Epithelial cell of proximal tubule (primary cell): ENCODE results near the gene MEI1. TPM values are rescaled to one million over a fixed set of nuclear protein-coding genes. Genes with fewer than 3 reads are reported as not detected.
"Not testable (repeated sequence)": the region's sequence is repeated elsewhere in the genome, so short reads cannot be mapped to it uniquely, and the experiment has no call there.

Experiments
- DNase-seq: peaks from one replicate; pipeline ENCODE4 v3.0.0-alpha.2; 2011; ENCODE audit warnings: low read depth
- H3K4me3 ChIP-seq: 2 replicates; pipeline ENCODE4 v1.5.1; 2011; ENCODE audit warnings: low read depth, mild to moderate bottlenecking, low read length
- total RNA-seq: library from RNA; depleted of rRNA; stranded (reverse); fragments of >200 nt; gene quantifications from 2 replicates; pipeline ENCODE4 v1.2.3, GENCODE V29; 2015
- TF ChIP-seq, protein P1 (sequence below): conservative IDR thresholded peaks from 2 replicates; pipeline ENCODE4 v1.5.1; 2012; ENCODE audit warnings: low read depth, mild to moderate bottlenecking, low read length

The MEI1 gene
- total RNA-seq, 1 donor from 2014 or later, result 0.35 TPM

DNA sequence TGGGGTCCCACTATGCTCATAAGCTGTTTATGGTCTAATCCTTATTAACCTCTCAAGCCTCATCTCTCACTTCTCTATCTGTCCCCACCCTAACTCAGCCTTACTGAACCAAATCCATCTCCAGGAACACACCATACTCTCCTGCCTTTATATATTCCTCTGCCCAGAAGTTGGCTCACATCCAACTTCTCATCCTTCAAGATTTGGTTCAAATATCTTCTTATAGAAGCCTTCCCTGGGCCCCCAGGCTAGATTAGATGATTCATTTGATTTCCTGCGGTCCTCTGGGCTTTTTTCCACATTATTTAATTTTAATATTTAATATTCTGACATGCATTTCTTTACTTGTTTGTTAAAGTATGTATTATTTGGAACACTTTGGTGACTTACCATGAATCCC lies 23.2 kb downstream of the MEI1 start:
- TF ChIP-seq, protein P1, sequence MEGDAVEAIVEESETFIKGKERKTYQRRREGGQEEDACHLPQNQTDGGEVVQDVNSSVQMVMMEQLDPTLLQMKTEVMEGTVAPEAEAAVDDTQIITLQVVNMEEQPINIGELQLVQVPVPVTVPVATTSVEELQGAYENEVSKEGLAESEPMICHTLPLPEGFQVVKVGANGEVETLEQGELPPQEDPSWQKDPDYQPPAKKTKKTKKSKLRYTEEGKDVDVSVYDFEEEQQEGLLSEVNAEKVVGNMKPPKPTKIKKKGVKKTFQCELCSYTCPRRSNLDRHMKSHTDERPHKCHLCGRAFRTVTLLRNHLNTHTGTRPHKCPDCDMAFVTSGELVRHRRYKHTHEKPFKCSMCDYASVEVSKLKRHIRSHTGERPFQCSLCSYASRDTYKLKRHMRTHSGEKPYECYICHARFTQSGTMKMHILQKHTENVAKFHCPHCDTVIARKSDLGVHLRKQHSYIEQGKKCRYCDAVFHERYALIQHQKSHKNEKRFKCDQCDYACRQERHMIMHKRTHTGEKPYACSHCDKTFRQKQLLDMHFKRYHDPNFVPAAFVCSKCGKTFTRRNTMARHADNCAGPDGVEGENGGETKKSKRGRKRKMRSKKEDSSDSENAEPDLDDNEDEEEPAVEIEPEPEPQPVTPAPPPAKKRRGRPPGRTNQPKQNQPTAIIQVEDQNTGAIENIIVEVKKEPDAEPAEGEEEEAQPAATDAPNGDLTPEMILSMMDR, result no peak
- DNase-seq, result no peak
- H3K4me3 ChIP-seq, result no peak overlapping the region

DNA sequence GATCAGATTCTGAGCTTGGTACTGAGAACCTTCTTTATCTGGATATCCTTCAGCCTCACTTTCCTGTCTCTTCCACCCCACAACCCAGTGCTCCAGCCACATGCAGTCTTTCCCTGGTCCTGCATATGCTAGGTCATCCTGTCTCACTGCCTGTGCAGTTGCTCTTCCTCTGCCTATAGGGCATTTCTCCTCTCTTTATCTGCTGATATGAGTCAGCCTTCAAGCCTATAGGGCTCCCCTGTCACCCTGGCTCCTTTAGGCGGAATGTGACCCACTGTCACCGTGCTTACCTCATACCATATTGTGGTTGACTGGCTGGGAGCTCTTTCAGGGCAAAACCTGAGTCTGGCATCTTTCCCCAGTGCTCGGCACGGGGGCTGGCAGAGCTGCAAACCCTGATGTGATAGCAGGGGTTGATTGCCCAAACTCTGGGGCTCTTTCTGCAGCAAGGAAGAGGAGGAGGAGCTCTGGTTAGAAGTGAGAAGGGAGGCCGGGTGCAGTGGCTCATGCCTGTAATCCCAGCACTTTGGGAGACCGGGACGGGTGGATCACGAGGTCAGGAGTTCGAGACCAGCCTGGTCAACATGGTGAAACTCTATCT lies 26.3 kb downstream of the MEI1 start:
- no peak for DNase-seq
- TF ChIP-seq, protein P1, result no peak

DNA sequence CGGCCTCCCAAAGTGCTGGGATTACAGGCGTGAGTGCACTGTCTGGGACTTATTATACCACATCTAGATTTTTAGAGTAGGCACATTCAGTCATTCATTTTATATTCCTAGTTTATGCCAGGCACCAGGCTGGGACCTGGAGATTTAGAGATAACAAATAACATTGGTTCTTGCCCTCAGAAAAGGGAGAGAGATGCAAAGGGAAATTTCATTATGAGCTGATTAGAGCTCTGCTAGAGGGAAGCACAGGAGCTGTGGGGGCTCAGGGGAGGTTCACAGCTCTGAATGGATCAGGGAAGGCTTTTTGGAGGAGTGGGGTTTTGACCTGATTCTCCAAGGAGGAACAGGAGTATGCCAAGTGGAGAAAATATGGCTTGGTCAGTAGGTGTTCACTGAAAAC lies 32.3 kb downstream of the MEI1 start:
- H3K4me3 ChIP-seq, result no peak overlapping the region
- DNase-seq, result no peak
- TF ChIP-seq, protein P1, result no peak

More for the DNA sequence above, 26.3 kb downstream of the MEI1 start:
- no peak overlapping the region for H3K4me3 ChIP-seq

DNA sequence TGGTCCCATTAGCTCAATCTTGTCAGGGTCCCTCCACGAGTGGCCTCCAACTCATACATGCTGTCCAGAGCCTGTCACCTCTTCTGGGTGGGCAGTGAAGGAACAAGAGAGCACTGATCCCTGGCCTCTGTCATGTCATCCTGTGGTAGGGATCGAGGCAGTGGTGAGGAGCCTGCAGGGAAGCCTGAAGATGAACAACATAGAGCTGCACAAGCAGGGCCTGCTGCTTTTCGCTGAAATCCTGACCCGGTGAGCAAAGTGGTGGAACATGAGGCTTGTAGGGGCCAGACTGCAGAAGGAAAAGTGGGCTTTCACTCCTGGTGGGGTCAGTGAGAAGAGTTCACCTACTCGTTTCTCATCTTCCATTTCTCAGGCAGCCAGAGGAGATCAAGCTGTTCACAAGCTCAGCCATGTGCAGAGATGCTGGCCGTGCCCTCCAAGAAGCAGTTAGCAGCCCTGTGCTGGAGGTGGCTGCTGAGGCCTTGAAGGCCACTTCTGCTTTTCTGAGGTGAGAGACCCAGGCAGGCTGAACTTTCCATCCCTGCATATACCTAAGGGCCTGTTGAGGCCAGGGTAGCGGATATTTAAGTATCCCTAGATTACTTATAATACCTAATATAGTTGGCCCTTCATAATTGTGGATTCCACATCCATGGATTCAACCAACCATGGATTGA lies 32.9 kb downstream of the MEI1 start:
- DNase-seq, result no peak
- TF ChIP-seq, protein P1, result no peak
- no peak overlapping the region for H3K4me3 ChIP-seq

DNA sequence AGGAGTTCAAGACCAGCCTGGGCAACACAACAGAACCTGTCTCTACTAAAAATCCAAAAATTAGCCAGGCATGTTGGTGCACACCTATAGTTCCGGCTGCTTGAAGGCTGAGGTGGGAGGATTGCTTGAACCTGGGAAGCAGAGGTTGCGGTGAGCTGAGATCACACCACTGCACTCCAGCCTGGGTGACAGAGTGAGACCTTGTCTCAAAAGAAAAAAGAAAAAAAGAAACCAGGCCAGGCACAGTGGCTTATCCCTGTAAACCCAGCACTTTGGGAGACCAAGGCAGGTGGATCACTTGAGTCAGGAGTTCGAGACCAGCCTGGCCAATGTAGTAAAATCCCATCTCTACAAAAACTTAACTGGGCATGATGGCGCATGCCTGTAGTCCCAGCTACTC lies 33.9 kb downstream of the MEI1 start:
- H3K4me3 ChIP-seq, DNase-seq: not testable (repeated sequence)

DNA sequence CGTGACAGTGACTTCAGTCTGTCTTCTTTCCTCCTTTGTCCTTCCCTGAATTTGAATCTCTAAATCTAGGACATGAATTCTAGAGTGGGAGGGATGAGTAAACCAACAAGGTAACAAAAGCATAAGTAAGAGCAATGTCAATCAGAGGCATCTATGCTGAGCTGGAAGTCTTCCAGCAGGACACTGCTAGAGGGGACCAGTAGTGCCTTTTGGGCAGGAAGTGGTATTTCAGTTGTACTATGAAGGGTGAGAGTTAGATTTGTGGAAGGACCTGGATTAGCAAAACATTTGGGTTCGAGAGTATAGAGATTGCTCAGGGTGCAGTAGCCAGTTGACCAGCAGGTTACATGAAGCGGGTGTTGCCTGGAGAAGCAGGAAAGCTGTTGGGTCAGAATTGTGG lies 40.3 kb downstream of the MEI1 start:
- TF ChIP-seq, protein P1, result no peak
- no peak for DNase-seq
- no peak overlapping the region for H3K4me3 ChIP-seq

DNA sequence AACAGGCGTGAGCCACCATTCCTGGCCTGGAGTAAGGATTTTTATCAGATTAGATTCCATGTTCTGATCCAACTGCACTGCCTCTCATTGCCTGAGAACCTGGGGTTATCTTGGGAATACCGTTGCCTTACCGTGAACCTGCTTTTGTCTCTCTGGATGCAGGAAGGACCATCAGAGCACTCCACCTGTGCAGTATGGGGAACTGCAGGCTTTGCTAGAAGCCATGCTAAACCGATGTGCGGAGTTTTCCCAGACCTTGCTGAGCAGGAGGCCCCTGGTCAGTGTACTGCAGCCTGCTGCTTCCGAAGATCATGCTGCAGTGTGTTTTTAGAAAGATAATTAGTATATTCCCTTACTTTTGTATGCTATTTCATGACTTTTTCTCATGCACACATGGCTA lies 43.6 kb downstream of the MEI1 start:
- H3K4me3 ChIP-seq, result no peak overlapping the region
- DNase-seq, result no peak
- TF ChIP-seq, protein P1, result no peak
